Stimulated activated CD8-positive, alpha-beta memory T cell treated with anti-CD3 and anti-CD28 coated beads, Interleukin-15, amount 100 ng/mL, for 1 hour (primary cell): ENCODE measurements around the gene WDR47.
"Not testable (repeated sequence)": the region's sequence is repeated elsewhere in the genome, so short reads cannot be mapped to it uniquely, and the experiment has no call there.

ENCODE experiments used
- DNase-seq: peaks from one replicate; pipeline ENCODE4 v3.0.0-alpha.2; 2020; ENCODE audit warnings: low read depth

The WDR47 gene

GRCh38 chr1:108962681-108963051, 79.2 kb downstream of the WDR47 start:
- peak; percentile 5 for DNase-seq

GRCh38 chr1:108961752-108962486, 80.0 kb downstream of the WDR47 start:
- DNase-seq = no peak

- no peak for DNase-seq
Observed at GRCh38 chr1:108961198-108961597, 80.7 kb downstream of the WDR47 start.

GRCh38 chr1:108960719-108961118, 81.2 kb downstream of the WDR47 start:
- DNase-seq = no peak

GRCh38 chr1:108957888-108958287, 84.0 kb downstream of the WDR47 start:
- DNase-seq = no peak

- no peak for DNase-seq
Observed at GRCh38 chr1:108955881-108956280, 86.0 kb downstream of the WDR47 start.

DNA sequence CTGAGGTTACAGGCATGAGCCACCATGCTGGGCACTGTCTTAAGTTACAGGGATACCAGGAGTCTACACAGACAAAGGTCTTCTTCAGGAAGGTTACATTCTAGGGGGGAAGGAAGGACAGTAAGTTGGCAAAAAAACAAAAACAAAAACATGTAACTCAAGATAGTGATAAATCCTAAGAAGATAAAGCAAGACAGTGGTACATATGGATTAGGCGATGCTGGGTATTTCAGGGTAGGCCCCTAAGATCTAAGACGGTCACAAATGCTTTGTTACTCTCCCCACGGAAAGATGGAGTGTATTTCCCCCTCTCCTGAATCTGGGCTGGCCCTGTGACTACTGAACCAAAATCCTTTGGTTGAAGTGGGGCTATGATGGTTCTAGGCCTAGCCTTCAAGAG, 86.8 kb downstream of the WDR47 start:
- DNase-seq = no peak

- DNase-seq = no peak
Observed at GRCh38 chr1:108953452-108953851, 88.5 kb downstream of the WDR47 start.

DNA sequence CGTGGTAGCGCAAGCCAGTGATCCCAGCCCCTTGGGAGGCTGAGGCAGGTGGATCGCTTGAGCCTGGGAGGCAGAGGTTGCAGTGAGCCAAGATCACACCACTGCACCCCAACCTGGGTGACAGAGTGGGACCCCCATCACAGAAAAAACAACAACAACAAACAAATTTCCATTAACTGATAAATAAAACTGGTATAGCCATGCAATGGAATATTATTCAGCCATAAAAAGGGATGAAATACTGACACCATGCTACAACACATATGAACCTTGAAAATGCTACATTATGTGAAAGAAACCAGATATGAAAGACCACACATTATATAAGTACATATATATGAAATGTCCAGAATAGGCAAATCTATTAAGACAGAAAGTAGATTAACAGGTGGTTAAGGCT, 90.7 kb downstream of the WDR47 start:
- no peak for DNase-seq

GRCh38 chr1:108949044-108949443, 92.9 kb downstream of the WDR47 start:
- no peak for DNase-seq

- DNase-seq = no peak
Observed at GRCh38 chr1:108947871-108948525, 93.9 kb downstream of the WDR47 start.

GRCh38 chr1:108936170-108936569, 105.7 kb downstream of the WDR47 start:
- DNase-seq = no peak

DNA sequence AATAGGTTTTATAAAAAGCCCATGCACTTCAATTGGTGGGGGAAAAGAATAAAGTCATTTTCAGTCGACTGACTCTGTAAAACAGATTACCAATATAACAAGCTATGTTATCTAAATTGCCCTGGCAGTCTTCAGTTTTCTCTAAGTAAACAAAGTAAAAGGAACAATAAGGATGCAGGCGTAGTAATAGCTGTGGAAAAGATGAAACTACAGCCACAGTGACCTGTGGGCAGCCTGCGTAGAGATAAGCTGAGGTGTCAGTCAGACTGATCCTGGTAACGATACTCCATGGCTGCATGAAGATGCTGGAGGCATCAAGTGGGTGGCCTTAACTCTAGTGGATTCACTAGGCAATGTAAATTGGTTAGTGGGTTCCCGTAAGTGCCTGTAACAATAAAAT, 108.0 kb downstream of the WDR47 start:
- DNase-seq = no peak

DNA sequence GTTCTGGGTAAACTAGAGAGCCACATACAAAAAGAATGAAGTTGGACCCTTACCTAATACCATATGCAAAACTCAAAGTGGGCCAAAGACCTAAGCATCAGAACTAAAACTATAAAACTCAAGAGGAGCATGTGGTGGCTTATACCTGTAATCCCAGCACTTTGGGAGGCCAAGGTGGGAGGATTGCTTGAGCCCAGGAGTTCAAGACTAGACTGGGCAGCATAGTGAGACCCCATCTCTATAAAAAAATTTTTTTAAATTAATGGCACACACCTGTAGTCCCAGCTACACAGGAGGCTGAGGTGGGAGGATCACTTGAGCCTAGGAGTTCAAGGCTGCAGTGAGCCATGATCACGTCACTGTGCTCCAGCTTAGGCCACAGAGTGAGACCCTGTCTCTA, 114.3 kb downstream of the WDR47 start:
- DNase-seq = not testable (repeated sequence)

DNA sequence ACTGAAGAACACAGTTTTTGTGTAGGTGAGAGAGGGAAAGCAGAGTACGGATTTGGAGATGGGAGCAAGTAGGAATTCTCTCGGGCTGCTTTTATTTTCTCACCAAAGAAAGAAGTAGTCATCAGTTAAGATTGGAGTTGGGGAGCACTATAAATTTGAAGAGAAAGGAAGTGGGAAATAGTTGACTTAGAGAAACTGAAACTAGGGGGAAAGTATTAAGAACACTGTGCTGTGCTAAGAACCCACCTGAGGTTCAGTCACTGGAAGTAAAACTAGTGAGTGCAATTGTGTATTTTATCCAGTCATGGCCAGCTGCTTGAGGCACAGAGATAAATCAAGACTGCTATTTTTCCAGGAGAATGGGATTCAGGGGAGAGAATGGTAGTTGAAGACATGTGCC, 116.0 kb downstream of the WDR47 start:
- DNase-seq = no peak
